ENCODE results near the gene TIAM1.

GRCh38 chr21:31337996-31338907 is 5.8 kb downstream of the TIAM1 start:
- TF ChIP-seq CTCF (IDR thresholded peaks at IDR 0.05; ENCODE audit: low read depth, low read length) = no peak
- no peak for TF ChIP-seq EZH2phosphoT487 (IDR thresholded peaks at IDR 0.05; ENCODE audit: low read depth)

All from OCI-LY3 (cell line).